ENCODE results near the gene SMIM32.

GRCh38 chr5:136225796-136226195, 32.8 kb upstream of the SMIM32 start:
- TF ChIP-seq CTCF (conservative IDR thresholded peaks at IDR 0.05; ENCODE audit: low read length) (no peak), EZH2phosphoT487 (IDR thresholded peaks at IDR 0.05; ENCODE audit: borderline replicate concordance) (no peak)

Data from Loucy (cell line).